Measurements from ENCODE around the gene ANKS1A. TPM values are rescaled to one million over a fixed set of nuclear protein-coding genes. Genes with fewer than 3 reads are reported as not detected.

Gene ANKS1A
- total RNA-seq, 8 experiments from 2014 or later: 19.7 to 46.3 (median 30.9) TPM

DNA sequence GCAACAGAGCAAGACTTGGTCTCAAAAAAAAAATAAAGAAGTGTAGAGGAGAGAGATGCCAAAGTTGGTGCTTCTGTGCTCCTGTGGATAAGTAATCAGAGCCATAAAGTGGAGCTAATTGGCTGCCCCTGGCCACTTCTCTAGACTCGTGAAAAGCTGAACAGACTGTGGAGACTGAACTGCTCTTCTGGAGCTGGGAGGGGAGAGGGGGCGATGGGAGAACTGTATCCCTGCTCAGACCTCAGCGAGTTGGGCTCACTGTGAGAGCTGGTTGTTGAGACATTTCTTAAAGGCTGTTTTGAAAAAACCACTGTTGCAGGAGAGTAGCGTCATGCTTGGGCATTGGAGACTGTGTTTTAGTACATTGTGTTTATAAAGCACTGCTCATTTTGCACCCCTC is 126.4 kb downstream of the ANKS1A start:
- ATAC-seq (replicated peaks in 6 of 8): no peak
- in situ Hi-C loops (cut with MboI; ENCODE audit: low pct_unique_long_range_greater_than_20kb in 2 of 9, low sequenced_read_pairs in 9 of 9, unreplicated experiment in 9 of 9): no loop called here
- Histone ChIP-seq H3K4me3 (no peak overlapping the region), H3K27ac (no peak overlapping the region), H3K4me1 (replicated peaks in 1 of 2) (peaks cover 18 to 20% of the 10 kb centered on the region in 2 donors)
- 63 to 100% (median 100%) methylated on average over 1 to 4 of the region's 4 CpGs; no CpG with 5 or more reads in 4 of the 10 experiments for WGBS, 10 experiments

DNA sequence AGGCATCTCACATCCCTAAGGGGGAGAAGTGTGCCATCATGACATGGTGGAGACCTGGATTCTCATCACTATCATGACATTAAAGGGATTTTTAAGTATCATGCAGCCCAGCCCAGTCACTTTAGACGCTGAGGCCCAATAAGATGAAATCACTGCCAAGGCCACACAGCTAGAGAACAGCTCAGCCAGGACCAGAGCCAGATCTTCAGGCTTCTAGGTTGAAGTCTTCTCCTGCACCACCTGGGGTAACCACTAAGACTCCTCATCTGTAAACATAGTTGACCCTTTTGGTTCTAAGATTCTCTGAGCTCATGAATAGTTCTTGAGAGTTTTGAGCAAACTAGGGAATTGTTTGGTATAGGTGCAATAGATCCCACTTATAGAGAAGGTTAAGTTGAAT is 126.9 kb downstream of the ANKS1A start:
- H3K4me1 ChIP-seq (replicated peaks in 1 of 2): peaks cover 18 to 20% of the 10 kb centered on the region in 2 donors
- 0% methylated on average over 1 of the region's 1 CpG; no CpG with 5 or more reads in 8 of the 10 experiments for WGBS, 10 experiments
- ATAC-seq (replicated peaks in 6 of 8): peak in 3 of 8 experiments; percentile 2 to 22 (median 3)
- in situ Hi-C loops (cut with MboI; ENCODE audit: low pct_unique_long_range_greater_than_20kb in 2 of 9, low sequenced_read_pairs in 9 of 9, unreplicated experiment in 9 of 9): no loop called here
- H3K27ac ChIP-seq: no peak overlapping the region
- H3K4me3 ChIP-seq: no peak overlapping the region

DNA sequence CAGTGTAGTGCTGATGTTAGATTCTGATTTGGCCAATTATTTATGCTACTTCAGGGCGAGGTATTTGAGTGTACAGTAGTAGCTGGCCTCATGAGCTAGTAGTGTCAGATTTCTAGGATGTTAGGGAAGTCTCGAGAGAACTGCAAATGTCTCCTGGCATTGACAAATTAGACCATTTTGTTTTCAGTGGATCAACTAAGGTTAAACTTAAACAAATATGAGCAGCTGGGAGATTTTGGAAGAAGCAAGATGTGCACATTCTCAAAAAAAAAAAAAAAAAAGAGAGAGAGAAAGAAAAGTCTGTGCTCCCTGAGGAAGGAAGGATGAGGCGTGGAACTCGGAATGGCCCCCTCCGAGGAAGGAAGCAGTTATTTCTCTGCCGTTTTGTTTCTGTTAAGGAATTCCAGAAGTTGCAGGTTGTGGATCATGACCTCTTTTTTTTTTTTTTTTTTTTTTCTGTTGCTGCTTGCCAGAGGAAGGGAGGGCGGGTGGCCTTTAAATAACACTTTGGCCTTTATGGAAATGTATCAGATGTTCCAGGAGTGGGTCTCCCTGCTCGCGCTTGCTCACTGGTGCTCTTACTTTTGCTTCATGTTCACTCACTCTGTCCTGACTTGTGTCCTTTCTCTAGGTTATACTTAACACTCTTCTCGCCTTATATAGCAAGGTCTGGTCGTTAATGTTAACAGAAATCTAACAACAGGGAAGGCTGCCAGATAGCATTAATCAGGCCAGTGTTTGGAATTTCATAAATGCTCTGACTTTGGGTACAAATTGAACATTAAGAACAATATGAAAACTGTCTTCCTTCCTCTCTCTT is 127.7 kb downstream of the ANKS1A start:
- ATAC-seq (replicated peaks in 6 of 8): peak in 5 of 8 experiments; percentile 38 to 85 (median 58)
- in situ Hi-C loops (cut with MboI; ENCODE audit: low pct_unique_long_range_greater_than_20kb in 2 of 9, low sequenced_read_pairs in 9 of 9, unreplicated experiment in 9 of 9): no loop called here
- peaks cover 14 to 19% of the 10 kb centered on the region in 2 donors for H3K4me1 ChIP-seq (replicated peaks in 1 of 2)
- 0 to 90% (median 36%) methylated on average over 4 to 11 of the region's 11 CpGs for WGBS, 10 experiments
- H3K4me3 ChIP-seq: no peak overlapping the region
- no peak overlapping the region for H3K27ac ChIP-seq

DNA sequence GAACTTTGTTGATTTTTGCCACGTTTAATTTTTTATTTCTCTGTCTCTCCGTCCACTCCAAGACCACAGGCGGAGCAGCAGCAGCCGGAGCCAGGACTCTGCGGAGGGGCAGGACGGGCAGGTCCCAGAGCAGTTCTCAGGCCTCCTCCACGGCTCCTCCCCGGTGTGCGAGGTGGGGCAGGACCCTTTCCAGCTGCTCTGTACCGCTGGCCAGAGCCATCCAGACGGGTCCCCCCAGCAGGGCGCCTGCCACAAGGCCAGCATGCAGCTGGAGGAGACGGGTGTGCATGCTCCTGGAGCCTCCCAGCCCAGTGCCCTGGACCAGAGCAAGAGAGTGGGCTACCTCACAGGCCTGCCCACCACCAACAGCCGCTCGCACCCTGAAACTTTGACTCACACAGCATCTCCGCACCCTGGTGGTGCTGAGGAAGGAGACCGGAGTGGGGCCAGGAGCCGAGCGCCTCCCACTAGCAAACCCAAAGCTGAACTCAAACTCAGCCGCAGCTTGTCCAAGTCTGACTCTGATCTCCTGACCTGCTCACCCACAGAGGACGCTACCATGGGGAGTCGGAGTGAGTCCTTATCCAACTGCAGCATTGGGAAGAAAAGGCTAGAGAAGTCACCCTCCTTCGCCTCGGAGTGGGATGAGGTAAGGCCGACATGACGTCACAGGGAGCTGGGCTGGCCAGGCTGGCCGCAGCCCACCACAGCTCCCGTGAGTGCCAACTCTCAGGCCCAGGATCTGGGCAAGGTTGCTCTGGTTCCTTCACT is 128.5 kb downstream of the ANKS1A start:
- in situ Hi-C loops (cut with MboI; ENCODE audit: low pct_unique_long_range_greater_than_20kb in 2 of 9, low sequenced_read_pairs in 9 of 9, unreplicated experiment in 9 of 9): no loop called here
- peak in 5 of 8 experiments; percentile 6 to 44 (median 31) for ATAC-seq (replicated peaks in 6 of 8)
- no peak overlapping the region for H3K27ac ChIP-seq
- no peak overlapping the region for H3K4me3 ChIP-seq
- peaks cover 13 to 19% of the 10 kb centered on the region in 2 donors for H3K4me1 ChIP-seq (replicated peaks in 1 of 2)
- WGBS, 10 experiments: 0 to 100% (median 78%) methylated on average over 1 to 13 of the region's 28 CpGs

DNA sequence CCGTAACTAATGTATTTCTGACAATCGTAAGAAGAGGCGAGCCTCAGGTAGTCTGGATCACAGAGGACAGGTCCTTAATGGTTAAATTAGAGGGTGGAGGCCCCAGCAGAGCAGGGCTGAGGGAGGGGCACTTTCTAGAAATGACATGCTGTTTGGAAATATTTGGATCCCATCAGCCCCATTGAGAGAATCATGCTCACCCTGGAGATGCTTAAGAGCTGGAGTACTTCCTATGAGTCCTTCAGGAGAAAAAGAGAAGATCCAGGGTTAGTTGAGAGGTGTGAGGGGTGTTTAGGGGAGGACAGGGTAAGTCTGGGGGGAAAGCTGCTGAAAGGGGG is 129.1 kb downstream of the ANKS1A start:
- 28 to 92% (median 90%) methylated on average over 2 to 3 of the region's 3 CpGs; no CpG with 5 or more reads in 7 of the 10 experiments for WGBS, 10 experiments
- Histone ChIP-seq H3K4me3 (no peak overlapping the region), H3K27ac (no peak overlapping the region), H3K4me1 (replicated peaks in 1 of 2) (peaks cover 16 to 22% of the 10 kb centered on the region in 2 donors)
- ATAC-seq (replicated peaks in 6 of 8): peak in 2 of 8 experiments; percentile 12 to 22
- in situ Hi-C loops (cut with MboI; ENCODE audit: low pct_unique_long_range_greater_than_20kb in 2 of 9, low sequenced_read_pairs in 9 of 9, unreplicated experiment in 9 of 9): no loop called here

DNA sequence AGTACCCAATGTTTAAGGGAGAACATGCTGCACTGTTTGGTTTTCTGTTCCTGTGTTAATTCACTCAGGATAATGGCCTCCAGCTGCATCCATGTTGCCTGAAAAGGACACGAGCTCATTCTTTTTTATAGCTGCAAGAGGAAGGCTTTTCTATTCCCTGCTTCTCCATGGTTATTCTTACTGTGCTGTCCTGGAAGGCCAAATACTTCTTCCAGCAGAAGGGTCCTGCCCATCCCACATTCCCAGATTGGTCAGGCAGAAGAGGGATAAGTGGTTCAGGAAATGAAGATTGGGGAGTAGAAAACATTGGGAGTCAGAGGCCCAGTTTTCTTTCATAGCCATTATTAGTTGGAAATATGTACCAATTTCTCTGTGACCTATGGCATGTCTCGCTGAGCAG is 129.7 kb downstream of the ANKS1A start:
- ATAC-seq (replicated peaks in 6 of 8): peak in 1 of 8 experiments; percentile 33
- in situ Hi-C loops (cut with MboI; ENCODE audit: low pct_unique_long_range_greater_than_20kb in 2 of 9, low sequenced_read_pairs in 9 of 9, unreplicated experiment in 9 of 9): no loop called here
- Histone ChIP-seq H3K27ac (no peak overlapping the region), H3K4me3 (no peak overlapping the region), H3K4me1 (replicated peaks in 1 of 2) (peaks cover 22 to 26% of the 10 kb centered on the region in 2 donors)
- WGBS, 10 experiments: 29 to 100% (median 71%) methylated on average over 1 to 2 of the region's 2 CpGs; no CpG with 5 or more reads in 4 of the 10 experiments

DNA sequence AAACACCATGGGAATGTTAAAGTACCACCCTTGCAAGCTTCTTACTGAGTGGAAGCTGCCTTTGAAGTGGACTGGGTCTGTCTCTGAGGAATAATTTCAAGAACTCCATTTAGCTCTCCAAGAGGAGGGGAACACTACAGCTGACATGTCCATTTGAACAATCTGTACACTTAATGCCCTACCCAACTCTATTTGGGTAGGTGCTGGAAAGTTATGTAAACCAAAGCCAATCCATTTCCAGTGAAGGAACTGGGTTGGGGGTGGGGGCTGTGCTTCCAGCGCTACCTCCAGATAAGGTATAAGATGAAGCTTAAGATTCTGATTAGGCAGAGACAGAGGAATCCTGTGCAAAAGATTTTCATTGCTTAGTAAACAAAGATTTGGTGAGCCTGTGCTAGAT is 130.1 kb downstream of the ANKS1A start:
- in situ Hi-C loops (cut with MboI; ENCODE audit: low pct_unique_long_range_greater_than_20kb in 2 of 9, low sequenced_read_pairs in 9 of 9, unreplicated experiment in 9 of 9): no loop called here
- Histone ChIP-seq H3K4me3 (no peak overlapping the region), H3K27ac (no peak overlapping the region), H3K4me1 (replicated peaks in 1 of 2) (peaks cover 26 to 29% of the 10 kb centered on the region in 2 donors)
- no peak for ATAC-seq (replicated peaks in 6 of 8)
- 67 to 100% (median 100%) methylated on average over 1 of the region's 1 CpG; no CpG with 5 or more reads in 5 of the 10 experiments for WGBS, 10 experiments

DNA sequence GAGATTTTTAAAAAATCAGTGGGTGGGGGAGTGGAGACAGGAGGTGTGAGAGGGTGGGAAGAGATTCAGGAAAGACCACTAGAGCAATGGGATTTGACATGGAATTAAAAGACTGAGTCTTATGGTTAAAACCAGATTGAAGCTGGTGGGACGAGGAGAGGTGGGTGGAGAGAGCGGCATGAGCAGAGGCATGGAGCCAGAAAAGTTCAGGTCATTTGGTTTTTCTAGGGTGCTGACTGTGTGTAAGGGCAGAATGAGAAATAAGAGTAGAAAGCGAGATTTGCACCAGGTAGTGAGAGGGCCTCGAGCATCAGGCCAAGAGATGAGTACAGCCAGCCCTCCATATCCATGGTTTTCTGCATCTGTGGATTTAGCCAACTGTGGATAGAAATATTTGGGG is 130.8 kb downstream of the ANKS1A start:
- ATAC-seq (replicated peaks in 6 of 8): no peak
- H3K4me3 ChIP-seq: no peak overlapping the region
- H3K4me1 ChIP-seq (replicated peaks in 1 of 2): peaks cover 32 to 33% of the 10 kb centered on the region in 2 donors
- 92 to 100% (median 96%) methylated on average over 2 to 4 of the region's 4 CpGs; no CpG with 5 or more reads in 5 of the 10 experiments for WGBS, 10 experiments
- in situ Hi-C loops (cut with MboI; ENCODE audit: low pct_unique_long_range_greater_than_20kb in 2 of 9, low sequenced_read_pairs in 9 of 9, unreplicated experiment in 9 of 9): no loop called here
- no peak overlapping the region for H3K27ac ChIP-seq

DNA sequence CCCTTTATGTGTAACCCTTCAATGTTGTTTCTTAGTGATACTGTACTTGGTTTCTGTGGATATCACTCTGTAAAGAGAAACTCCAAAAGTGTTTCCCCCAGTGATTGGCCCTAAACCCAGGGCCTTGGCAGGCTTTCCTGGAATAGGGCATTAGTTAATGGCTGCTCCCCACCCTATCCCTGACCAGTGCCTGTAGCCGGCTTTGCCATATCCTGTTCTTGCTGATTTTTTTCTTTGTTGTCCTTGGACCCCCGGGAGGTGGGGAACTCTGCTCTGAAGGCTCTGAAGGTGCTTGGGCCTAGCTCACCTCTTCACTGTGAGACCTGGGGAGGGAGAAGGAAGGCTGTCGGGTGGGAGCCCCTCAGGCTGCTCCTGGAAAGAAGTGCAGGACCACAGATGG is 131.9 kb downstream of the ANKS1A start:
- in situ Hi-C loops (cut with MboI; ENCODE audit: low pct_unique_long_range_greater_than_20kb in 2 of 9, low sequenced_read_pairs in 9 of 9, unreplicated experiment in 9 of 9): no loop called here
- 0 to 80% (median 46%) methylated on average over 1 to 3 of the region's 3 CpGs; no CpG with 5 or more reads in 6 of the 10 experiments for WGBS, 10 experiments
- Histone ChIP-seq H3K4me1 (replicated peaks in 1 of 2) (peaks cover 42 to 45% of the 10 kb centered on the region in 2 donors), H3K4me3 (no peak overlapping the region), H3K27ac (no peak overlapping the region)
- ATAC-seq (replicated peaks in 6 of 8): no peak

DNA sequence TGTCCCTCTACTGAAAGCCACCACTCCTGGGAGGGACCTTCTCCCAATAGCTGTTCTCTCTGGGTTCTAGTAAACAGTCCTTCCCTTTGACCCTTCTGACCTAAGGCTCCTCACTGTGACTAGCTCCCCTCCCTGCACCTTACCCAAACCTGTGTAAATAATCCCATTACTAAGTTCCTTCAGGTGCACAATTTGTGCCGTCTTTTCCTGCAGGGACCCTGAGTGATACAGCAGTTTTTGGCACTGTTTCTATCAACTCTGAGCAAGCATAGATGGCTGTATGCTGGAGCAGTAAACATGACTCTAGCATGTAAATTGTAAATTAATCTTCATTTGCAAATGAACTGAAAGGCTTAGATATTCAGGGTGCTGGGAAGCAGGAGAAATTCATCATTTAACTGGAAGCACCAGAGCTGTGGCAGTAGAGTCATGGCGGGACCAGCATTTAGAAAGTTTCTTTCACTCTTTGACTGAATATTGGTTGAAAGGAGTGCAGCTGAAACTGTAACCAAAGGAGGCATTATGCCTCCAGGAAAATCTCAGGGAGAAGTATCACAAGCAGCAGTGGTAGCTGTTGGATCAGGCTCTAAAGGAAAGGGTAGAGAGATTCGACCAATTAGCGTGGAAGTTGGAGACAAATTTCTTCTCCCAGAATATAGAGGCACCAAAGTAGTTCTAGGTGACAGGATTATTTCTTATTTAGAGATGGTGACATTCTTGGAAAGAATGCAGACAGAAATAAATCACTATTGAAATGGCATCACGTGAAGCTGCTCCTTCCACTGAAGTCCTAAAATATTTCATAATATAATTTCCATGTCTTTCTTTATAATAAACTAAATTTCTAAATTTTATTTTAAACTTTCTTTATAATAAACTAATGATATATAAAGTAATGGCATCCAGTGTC is 134.3 kb downstream of the ANKS1A start:
- Histone ChIP-seq H3K4me3 (no peak overlapping the region), H3K4me1 (replicated peaks in 1 of 2) (peaks cover 31 to 39% of the 10 kb centered on the region in 2 donors), H3K27ac (no peak overlapping the region)
- peak in 4 of 8 experiments; percentile 14 to 64 (median 28) for ATAC-seq (replicated peaks in 6 of 8)
- in situ Hi-C loops (cut with MboI; ENCODE audit: low pct_unique_long_range_greater_than_20kb in 2 of 9, low sequenced_read_pairs in 9 of 9, unreplicated experiment in 9 of 9): no loop called here
- WGBS, 10 experiments: 11 to 92% (median 67%) methylated on average over 1 to 5 of the region's 5 CpGs; no CpG with 5 or more reads in 1 of the 10 experiments

DNA sequence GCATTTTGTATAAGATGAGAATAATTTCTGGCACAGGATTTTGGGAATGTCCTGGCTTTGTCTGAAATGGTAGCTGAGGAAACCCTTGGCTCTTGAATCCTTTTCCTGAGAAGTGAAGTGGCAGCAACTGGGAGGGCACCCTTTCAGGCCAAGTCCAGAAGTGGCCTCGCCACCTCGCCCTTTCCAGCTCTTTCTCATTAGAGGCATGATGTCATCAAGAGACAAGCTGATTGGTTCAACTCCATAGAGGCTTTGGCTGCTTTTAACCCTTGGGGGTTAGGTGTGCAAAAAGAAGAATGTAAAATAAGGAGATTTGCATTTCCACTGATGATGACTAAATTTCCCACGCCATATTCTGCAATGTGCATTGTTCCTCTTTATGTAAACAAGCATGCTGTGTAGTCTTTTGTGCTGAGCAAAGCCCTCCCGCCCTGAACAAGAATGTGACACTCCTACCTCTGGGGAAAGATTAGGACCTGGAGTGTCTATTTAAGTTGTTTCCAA is 135.5 kb downstream of the ANKS1A start:
- WGBS, 10 experiments: 0 to 33% (median 17%) methylated on average over 1 to 4 of the region's 4 CpGs
- in situ Hi-C loops (cut with MboI; ENCODE audit: low pct_unique_long_range_greater_than_20kb in 2 of 9, low sequenced_read_pairs in 9 of 9, unreplicated experiment in 9 of 9): no loop called here
- H3K4me1 ChIP-seq (replicated peaks in 1 of 2): peaks cover 31 to 39% of the 10 kb centered on the region in 2 donors
- no peak overlapping the region for H3K4me3 ChIP-seq
- H3K27ac ChIP-seq: peak overlapping the region; percentile 19 to 66
- peak; percentile 78 to 98 (median 96) for ATAC-seq (replicated peaks in 6 of 8)
